Epithelial cell of proximal tubule (primary cell): ENCODE results near the gene GALNTL6. TPM values are rescaled to one million over a fixed set of nuclear protein-coding genes. Genes with fewer than 3 reads are reported as not detected.

Experiments
- DNase-seq: peaks from one replicate; pipeline ENCODE4 v3.0.0-alpha.2; 2011; ENCODE audit warnings: low read depth
- H3K4me3 ChIP-seq: 2 replicates; pipeline ENCODE4 v1.5.1; 2011; ENCODE audit warnings: low read depth, mild to moderate bottlenecking, low read length
- CTCF ChIP-seq: conservative IDR thresholded peaks from 2 replicates; pipeline ENCODE4 v1.5.1; 2012; ENCODE audit warnings: low read depth, mild to moderate bottlenecking, low read length
- total RNA-seq: library from RNA; depleted of rRNA; stranded (reverse); fragments of >200 nt; gene quantifications from 2 replicates; pipeline ENCODE4 v1.2.3, GENCODE V29; 2015

Gene GALNTL6
- total RNA-seq, 1 donor from 2014 or later, result not detected

- H3K4me3 ChIP-seq, result no peak overlapping the region
- TF ChIP-seq CTCF, result no peak
- no peak for DNase-seq
These were observed 549.4 kb downstream of the GALNTL6 start for GRCh38 chr4:172362569-172362968.

GRCh38 chr4:172369471-172369959 is 556.3 kb downstream of the GALNTL6 start:
- no peak overlapping the region for H3K4me3 ChIP-seq
- no peak for DNase-seq
- no peak for TF ChIP-seq CTCF

- TF ChIP-seq CTCF, result no peak
- no peak overlapping the region for H3K4me3 ChIP-seq
- no peak for DNase-seq
These were observed 564.4 kb downstream of the GALNTL6 start for GRCh38 chr4:172377486-172378140.

- no peak for DNase-seq
- H3K4me3 ChIP-seq, result no peak overlapping the region
- TF ChIP-seq CTCF, result no peak
These were observed 566.6 kb downstream of the GALNTL6 start for GRCh38 chr4:172379834-172380233.

- TF ChIP-seq CTCF, result no peak
- no peak overlapping the region for H3K4me3 ChIP-seq
- no peak for DNase-seq
These were observed 577.1 kb downstream of the GALNTL6 start for GRCh38 chr4:172390331-172390730.

GRCh38 chr4:172392741-172393140 is 579.5 kb downstream of the GALNTL6 start:
- no peak for DNase-seq
- TF ChIP-seq CTCF, result no peak
- H3K4me3 ChIP-seq, result no peak overlapping the region

GRCh38 chr4:172393220-172393619 is 580.0 kb downstream of the GALNTL6 start:
- no peak overlapping the region for H3K4me3 ChIP-seq
- DNase-seq, result no peak
- TF ChIP-seq CTCF, result no peak
